Left ventricle myocardium superior (tissue), 1 donor: Measurements from ENCODE around the gene MROH2A. TPM values are rescaled to one million over a fixed set of nuclear protein-coding genes. Genes with fewer than 3 reads are reported as not detected.

Experiments
- ATAC-seq: fragments of 200-7000 bp; cut with Tn5 transposase; one replicate; pipeline ENCODE4 v1.9.1; 2020; ENCODE audit warnings: mild to moderate bottlenecking, moderate library complexity
- DNase-seq: peaks from one replicate; pipeline ENCODE4 v3.0.0-alpha.2; 2020
- intact Hi-C: fragments of 100-400 bp; cut with micrococcal nuclease; formaldehyde crosslinking; loops from one replicate; pipeline ENCODE4 v1.11.0; 2022
- total RNA-seq: library from RNA; stranded (reverse); fragmentation: NEBNext Ultra II Directional; extraction: Animal tissue kit (Norgen Biotek cat#: 25700); gene quantifications from one replicate; pipeline ENCODE4 v1.2.1, GENCODE V29; 2021
- donor health status: DM: no; HTN: yes; CAD: no; lungs with severe emphysema.

The MROH2A gene
- total RNA-seq, 1 donor from 2014 or later: not detected

GRCh38 chr2:233831011-233831721, 53.0 kb downstream of the MROH2A start:
- intact Hi-C loops: no loop called here
- DNase-seq (no peak), ATAC-seq (no peak)

- intact Hi-C loops: no loop called here
- DNase-seq (no peak), ATAC-seq (no peak)
Measured at GRCh38 chr2:233831861-233832260, 53.7 kb downstream of the MROH2A start.

- ATAC-seq (no peak), DNase-seq (no peak)
- intact Hi-C loops: no loop called here
Measured at GRCh38 chr2:233832414-233832813, 54.3 kb downstream of the MROH2A start.

- DNase-seq: no peak
- intact Hi-C loops: no loop called here
- ATAC-seq: no peak
Measured at GRCh38 chr2:233832869-233833311, 54.8 kb downstream of the MROH2A start.

GRCh38 chr2:233833345-233833744, 55.2 kb downstream of the MROH2A start:
- intact Hi-C loops: no loop called here
- ATAC-seq: no peak
- no peak for DNase-seq

GRCh38 chr2:233835230-233836186, 57.4 kb downstream of the MROH2A start:
- ATAC-seq (no peak), DNase-seq (no peak)
- intact Hi-C loops: no loop called here

- DNase-seq: no peak
- no peak for ATAC-seq
- intact Hi-C loops: no loop called here
Measured at GRCh38 chr2:233836359-233836758, 58.2 kb downstream of the MROH2A start.

GRCh38 chr2:233837694-233838229, 59.6 kb downstream of the MROH2A start:
- DNase-seq (no peak), ATAC-seq (no peak)
- intact Hi-C loops: no loop called here

GRCh38 chr2:233838251-233838650, 60.1 kb downstream of the MROH2A start:
- intact Hi-C loops: no loop called here
- ATAC-seq (no peak), DNase-seq (no peak)

- no peak for DNase-seq
- no peak for ATAC-seq
- intact Hi-C loops: no loop called here
Measured at GRCh38 chr2:233838726-233839446, 60.8 kb downstream of the MROH2A start.

- intact Hi-C loops: no loop called here
- DNase-seq (no peak), ATAC-seq (no peak)
Measured at GRCh38 chr2:233839447-233839820, 61.3 kb downstream of the MROH2A start.

- intact Hi-C loops: no loop called here
- no peak for ATAC-seq
- DNase-seq: no peak
Measured at GRCh38 chr2:233840520-233840919, 62.4 kb downstream of the MROH2A start.

GRCh38 chr2:233841183-233841582, 63.1 kb downstream of the MROH2A start:
- intact Hi-C loops: no loop called here
- ATAC-seq: no peak
- no peak for DNase-seq

GRCh38 chr2:233844064-233844807, 66.1 kb downstream of the MROH2A start:
- ATAC-seq (no peak), DNase-seq (no peak)
- intact Hi-C loops: no loop called here

GRCh38 chr2:233844836-233845235, 66.7 kb downstream of the MROH2A start:
- ATAC-seq (no peak), DNase-seq (no peak)
- intact Hi-C loops: no loop called here

- ATAC-seq (no peak), DNase-seq (no peak)
- intact Hi-C loops: no loop called here
Measured at GRCh38 chr2:233845301-233846060, 67.4 kb downstream of the MROH2A start.

GRCh38 chr2:233846387-233847247, 68.5 kb downstream of the MROH2A start:
- ATAC-seq (no peak), DNase-seq (peak; percentile 43)
- intact Hi-C loops: no loop called here
